ENCODE measurements around the gene GPHB5.
"Not testable (repeated sequence)": the region's sequence is repeated elsewhere in the genome, so short reads cannot be mapped to it uniquely, and the experiment has no call there.

The GPHB5 gene, protein sequence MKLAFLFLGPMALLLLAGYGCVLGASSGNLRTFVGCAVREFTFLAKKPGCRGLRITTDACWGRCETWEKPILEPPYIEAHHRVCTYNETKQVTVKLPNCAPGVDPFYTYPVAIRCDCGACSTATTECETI

DNA sequence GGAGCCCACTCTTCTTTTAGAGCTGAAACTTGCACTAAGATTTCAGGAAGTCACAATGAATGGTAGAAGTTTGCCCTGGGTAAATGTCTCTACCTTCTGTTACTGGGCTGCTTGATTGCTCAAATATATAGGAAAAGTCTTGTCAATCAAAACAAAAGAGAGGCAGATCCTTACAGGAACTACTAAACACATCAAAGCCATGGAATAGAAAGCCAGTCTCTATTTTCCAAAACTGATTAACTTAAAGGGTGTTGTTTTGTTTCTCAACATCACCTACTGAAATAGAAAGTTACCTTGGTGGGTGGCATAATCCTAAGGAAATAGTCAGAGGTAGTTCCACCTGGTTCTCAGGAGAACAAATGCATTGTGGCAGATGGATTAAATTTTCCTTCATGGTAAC, at the start of gene GPHB5:
GPHB5 (minus strand) TSS at position 101 of the 400 bp plus-strand sequence. CDS start 1,086 bp downstream, outside the sequence.
- no peak for DNase-seq

DNA sequence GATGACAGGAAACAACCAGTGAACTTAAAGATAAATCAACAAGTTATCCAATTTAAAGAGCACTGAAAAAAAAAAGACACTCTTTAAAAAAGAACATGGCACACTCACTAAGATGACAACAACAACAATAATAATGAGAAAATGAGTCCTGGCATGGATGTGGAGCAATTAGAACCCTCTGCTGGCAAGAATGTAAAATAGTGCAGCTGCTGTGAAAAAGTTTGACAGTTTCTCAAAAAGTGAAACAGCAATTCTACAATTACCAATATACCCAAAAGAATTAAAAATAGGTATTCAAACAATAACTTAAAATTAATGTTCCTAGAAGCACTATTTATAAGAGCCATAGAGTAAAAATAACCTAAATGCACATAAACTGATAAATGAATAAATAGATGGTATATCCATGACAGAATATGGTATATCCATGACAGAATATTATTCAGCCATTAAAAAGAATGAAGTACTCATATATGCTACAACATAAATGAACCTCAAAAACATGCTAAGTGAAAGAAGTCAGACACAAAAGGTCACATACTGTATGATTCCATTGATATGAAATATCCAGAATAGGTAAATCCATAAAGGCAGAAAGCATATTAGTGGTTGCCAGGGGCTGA, 49.1 kb upstream of the GPHB5 start:
- no peak for DNase-seq

DNA sequence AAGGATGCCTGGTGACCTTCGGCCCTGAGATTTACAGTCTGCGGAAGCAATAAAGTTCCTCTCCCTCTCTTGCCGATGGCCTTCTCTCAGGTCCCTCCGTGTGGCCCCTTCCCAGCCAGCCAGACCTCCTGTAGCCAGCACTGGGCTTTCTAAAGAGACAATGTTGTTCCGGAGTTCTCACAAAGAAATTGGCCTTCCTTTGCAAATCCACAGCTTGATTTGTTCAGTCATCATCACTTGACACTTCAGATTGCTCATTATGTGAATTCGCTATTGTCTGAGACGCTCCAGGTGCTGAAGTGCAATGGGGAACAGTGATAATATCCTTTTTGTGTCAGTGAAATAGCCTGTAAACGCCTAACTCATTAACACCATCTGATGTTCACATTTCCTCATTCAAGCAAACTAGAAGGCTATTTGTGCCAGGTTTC, 43.7 kb upstream of the GPHB5 start:
- DNase-seq, result no peak

DNA sequence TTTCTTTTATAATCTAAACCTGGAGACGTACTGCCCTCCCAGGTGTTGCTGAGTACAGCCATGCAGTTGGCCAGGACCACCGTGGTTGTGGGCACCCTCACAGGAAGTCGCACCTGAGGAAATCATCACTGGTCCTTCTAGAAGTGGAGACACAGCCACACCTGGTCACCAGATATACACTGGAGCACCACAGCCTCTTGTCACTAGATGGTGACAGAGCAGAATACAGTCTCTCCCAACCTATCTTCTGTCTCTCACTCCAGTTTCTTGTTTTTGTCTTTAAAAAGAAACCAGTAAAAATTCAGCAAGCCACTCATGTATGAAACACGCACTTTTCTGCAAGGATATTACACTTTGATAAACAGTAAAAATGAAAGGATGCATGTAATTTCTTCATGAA, 43.1 kb upstream of the GPHB5 start:
- DNase-seq, result no peak

DNA sequence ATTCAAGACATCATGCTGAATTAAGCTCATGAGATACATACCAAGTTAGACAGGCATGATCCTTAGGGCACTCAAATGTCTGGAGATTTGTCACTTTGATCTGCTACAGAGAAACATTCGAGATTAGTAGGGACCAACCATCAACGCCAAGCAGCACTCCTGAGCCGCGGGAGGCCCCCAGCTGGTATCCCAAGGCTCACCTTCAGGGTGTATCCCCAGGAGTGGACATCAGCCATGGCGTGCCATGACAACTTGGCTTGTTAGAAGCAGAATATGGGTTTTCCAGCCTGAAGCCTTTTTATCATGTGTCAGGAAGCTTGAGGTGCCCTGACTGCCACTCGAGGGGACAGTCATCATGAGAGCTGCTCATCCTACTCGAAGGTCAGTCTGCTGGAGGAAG, 39.1 kb upstream of the GPHB5 start:
- no peak for DNase-seq

DNA sequence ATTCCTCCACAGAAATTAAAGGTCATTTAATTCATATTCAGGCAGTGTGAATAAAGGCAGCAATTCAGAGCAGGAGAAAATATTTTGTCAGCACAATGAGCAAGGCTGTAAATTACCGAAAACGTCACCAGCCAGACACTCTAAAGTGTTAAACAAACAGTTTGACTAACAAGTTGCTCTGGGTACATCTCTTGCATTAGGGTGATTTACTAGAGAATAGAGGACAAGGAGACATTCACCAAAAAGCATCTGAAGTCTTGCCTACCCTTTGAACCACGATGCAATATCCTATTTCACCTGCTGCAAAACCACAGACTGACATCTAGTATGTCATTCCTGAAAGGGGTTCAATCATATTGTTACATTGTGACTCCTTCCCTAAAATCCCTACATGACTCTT, 27.1 kb upstream of the GPHB5 start:
- DNase-seq, result no peak

DNA sequence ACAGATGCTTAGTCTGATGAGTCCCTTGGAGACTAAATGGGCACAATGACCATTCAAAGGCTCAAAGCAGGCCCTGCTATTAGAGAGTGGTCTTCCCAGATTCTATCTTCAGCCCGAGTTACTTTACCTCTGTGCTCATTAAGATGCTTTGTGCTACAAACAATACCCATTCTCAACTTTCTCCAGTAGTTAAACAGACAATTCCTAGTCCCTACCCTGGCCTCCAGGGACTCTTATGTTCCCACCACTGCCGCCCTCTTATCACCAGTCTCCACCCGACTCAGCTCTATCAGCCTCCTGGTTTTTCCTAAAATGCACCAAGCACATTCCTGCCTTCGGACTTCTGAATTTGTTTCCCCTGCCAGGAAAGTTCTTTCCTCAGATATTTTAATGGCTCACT, 25.6 kb upstream of the GPHB5 start:
- no peak for DNase-seq

DNA sequence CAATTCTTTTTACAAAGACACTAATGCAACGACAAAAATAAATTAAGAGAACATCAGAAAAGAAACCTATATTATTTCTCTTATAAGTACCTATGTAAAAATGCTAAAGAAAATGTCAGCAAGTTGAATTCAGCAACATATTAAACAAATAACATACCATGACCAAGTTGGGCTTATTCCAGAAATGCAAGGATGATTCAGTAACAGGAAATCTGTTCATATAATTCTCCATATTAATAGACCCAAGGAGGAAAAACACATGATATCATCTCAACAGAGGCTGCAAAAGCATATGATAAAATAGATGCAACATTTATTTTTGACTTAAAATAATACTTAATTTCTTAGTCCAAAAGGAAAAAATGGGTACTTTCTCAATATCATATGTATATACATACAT, 25.1 kb upstream of the GPHB5 start:
- DNase-seq, result no peak

DNA sequence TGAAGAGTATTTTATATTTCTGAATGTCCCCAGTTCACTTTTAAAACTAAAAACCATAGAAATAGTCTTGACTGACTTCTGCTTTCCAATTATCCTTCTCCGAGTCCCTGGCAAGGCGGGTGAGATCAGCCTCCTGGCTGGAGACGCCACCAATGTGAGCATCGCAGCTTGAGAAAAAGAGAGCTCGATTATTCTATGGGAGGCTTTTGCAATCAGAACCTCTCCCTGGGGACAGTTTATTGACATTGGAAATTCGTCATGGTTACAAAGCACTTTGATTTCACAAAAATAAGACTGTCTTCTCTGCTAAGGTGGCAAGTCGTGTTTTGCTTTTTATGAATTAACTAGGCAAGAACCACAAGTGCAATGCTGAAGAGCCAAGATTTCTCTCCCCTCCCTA, 23.6 kb upstream of the GPHB5 start:
- no peak for DNase-seq

DNA sequence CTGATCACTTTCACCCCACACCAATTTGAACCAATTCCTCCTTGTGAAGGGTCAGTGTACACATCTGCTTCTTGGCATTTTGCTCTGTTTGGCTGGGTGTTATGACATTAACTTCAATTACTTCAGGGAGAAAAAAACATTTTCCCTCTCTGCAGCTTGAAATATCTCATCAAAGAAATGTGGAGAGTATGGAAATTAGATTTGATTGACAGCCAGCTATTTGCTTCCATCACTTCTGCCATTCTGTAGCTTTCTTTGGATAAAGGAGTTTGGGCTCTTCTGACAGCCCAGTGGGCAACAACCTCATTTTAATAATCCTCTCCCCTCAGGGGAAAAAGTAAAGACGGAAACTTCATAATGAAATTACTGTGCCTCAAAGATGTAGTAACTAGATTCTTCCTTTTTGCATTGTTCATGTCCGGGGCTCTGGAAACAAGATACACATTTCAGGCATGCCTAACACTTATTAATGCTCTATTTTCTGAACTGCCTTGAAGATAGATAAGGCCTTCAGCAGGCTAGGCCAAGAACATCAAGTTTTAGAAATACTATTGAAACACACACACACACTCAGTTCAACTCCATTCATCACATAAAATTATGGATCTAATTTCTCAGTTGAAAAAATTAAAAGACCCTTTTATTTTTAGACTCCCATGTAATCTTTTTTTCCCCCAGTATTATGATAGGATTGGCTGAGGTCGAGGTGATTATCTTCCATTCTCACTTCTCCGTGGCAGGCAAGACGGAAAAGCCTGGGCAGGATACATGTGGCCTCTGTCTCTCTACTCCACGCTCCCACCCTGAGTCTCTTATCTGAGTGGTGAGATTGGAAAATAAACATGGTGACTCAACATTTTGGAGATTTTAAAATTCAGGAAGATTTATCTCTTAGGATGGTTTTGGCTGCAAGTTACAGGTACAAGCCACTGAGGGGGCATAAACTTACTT, 10.3 kb upstream of the GPHB5 start:
- DNase-seq, result no peak

DNA sequence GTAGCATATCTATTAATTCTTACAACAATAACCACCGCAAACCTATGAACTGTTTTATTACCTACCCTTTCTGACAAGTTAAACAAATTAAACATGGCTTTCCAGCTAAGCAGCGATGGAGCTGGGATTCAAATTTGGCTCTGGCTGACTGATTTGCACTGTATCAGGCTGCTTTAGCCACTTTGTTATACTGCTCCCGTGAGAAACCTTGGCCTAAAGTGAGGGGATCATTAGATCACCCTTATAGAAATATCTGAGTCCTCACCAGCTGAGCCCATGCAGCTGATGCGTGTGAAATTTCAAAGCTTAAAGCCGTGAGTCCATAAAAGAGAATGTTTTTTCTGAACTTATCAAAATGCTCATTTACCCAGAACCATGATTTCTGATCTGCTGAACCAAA, 8.1 kb upstream of the GPHB5 start:
- DNase-seq, result no peak

DNA sequence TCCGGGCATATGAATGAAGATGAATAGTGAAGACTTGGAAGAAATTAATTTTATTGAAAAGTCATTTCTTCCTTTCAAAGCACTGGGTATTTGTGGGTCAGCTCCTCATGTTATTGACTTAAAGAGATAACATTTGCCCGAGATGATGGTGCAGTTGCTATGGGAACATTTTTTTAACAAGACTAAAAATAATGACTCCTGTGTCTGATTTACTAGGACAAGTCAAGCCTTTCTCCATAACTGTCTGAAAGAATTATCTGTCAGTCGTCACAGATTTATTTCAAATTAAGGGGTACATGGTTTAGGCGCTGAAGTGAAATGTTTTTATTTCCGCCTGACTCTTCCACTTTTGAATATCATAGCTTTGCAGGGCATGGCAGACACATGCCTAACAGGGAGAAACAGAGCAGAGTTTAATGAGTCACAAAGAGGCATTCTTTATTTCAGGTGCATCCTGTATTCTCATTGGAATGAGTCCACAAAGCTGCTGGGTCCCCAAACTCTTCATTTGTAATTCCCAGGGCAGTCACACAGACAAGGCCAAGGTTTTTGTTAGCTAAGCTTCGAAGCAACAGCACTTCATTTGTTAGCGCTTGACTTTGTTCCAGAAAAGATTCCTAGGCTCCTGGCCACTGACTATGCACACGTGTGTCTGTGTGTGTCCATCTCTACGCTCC, 4.3 kb upstream of the GPHB5 start:
- DNase-seq, result no peak

DNA sequence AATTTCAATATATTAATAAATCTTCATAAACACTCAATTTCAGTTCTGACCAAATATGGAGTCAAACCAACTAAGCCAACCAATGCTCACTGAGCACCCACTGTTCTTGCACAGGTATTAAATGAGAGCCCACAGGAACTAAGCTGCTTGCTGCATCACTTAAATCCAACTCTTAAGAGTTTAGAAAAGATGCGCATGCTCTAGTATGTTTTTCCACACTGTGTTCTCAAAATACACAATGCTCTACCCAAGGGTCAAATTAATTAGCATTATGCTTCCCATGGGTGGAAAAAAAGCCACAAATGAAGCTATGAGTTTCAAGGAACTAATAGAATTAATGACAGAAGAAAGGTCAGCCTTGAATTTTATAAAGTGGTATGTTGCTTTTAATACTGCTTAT, 3.7 kb upstream of the GPHB5 start:
- DNase-seq, result no peak

DNA sequence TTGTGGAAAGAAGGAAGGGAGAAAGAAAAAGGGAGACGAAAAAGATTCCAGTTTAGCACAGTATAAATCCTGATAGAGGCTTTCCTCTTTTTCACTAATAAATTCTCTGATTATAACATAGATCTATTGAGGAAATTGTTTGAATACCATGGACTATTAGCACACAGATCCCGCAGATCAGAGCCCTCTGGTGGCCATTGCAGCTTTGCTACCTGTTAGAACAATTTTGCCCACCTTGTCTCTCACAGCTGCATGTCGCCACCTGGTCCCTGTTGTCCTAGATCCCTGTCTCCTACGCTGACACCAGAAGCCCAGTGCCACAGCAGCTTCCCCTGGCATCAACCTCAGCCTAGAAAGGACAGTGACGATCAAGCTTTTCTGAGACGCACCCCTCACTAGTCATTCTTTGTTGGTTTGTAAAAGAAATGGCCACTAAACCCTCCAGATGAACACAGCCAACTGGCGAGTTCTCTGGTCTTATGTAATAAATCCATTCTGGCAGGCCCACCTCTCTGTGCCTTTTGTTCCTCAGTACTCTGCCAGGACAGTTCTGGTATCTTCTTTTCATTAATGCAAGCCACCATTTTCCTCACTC, 9.9 kb downstream of the GPHB5 start:
- no peak for DNase-seq

DNA sequence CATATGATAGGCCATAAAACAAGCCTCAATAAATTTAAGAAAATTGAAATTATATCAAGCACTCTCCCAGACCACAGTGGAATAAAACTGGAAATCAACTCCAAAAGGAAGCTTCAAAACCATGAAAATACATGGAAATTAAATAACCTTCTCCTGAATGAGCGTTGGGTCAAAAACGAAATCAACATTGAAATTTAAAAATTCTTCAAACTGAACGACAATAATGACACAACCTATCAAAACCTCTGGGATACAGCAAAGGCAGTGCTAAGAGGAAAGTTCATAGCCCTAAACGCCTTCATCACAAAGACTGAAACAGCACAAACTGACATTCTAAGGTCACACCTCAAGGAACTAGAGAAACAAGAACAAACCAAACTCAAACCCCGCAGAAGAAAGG, 14.3 kb downstream of the GPHB5 start:
- not testable (repeated sequence) for DNase-seq

DNA sequence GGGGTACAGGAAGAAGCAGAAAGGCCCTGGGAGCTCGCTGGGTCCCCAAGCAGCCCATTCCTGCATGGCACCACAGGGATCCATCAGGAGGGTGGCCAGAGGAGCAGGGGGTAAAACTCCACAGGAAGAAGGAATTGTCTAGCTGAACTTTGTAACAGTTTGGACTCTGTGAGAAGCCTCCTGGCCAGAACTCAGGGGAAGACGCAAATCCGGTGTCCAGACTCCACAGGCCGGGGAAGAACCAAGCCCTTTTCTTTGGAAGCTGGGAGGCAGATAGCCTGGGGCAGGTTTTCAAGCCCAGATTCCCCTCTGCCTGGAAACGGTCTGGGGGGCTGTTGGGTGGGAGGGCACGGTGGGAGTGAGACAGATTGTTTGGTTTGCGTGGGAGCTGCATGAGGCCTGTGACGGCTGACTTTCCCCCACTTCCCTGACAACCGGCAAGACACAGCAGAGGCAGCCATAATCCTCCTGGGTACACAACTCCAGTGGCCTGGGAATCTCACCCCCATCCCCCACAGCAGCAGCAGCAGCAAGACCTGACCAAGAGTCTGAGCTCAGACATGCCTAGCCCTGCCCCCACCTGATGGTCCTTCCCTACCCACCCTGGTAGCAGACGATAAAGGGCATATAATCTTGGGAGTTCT, 16.7 kb downstream of the GPHB5 start:
- no peak for DNase-seq

DNA sequence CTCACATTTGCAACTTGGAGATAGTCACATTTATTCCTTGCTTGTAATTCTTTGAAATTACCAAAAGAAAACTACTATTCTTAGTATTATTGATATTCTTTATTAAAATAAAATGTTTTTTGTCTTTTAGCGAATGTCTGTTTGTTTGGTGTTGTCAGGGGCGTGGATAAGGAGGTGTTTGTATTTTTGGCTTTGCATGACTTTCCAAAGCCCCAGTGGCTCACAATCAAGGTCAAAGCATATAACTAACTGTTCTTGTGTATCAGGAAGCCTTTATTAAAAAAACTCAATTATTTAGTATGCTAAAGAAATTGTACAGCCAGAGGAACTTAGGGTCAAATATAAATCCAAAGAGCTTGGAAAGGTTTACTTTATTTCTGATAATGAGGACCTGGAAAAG, 17.9 kb downstream of the GPHB5 start:
- no peak for DNase-seq

DNA sequence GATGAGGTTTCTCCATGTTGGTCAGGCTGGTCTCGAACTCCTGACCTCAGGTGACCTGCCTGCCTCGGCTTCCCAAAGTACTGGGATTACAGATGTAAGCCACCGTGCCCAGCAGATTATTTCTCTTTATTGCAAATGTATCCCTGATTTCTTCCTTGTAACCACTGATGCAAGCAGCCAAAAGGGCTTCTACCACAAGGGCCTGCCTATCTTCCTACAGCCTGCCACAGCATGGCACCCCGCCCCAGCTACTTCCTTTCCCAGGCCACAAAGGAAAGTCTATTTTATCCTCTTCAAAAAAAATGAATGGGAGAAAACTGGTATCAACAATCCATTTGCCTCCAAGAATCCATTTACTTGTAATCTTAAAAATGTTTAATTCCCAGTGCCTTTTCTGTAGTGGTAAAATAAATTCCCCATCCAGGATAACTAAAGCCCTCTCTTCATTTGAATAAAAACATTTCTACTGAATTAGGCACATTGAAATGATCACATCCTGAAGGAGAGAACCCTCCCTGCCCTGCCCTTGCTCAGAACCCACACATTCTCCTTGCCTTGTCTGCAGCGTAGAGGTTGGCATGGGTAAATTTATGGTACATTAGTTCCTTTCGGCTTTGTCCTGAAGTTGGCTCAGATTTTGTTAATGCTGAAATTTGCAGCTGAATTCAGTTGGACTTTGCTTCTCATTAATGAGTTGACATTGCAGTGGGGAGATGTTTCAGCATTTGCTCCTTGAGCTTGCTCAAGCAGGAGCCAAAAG, 19.2 kb downstream of the GPHB5 start:
- no peak for DNase-seq

DNA sequence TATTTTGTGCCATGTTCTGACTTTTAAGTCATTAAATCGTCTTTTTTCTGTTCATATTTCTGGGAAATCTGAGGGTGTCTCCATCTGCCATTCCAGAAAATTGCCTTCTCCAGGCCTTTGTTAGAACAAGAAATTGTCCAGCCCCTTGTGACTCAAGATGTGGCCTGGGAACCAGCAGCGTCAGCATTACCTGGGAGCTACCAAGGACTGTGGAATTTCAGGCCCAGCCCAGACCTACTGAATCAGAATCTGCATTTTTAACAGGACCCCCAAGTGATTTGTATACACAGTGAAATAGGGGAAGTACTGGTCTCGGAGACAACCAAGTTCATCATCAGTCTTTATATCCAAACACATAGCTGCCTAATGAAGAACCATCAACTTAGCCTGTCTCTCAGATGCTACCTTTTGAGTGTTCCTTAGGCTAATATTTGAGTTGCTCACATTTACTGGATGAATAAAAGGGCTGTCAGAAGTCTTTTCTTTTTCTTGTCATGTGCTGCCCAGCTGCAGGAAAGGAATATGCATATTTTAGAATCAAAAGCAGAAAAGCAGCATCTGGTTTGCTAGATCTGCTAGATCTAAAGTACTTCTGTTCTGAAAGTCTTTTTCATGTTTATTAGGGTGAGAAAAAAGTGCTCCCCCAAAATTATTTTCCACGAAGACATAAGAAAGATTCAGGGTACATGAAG, 21.2 kb downstream of the GPHB5 start:
- no peak for DNase-seq

DNA sequence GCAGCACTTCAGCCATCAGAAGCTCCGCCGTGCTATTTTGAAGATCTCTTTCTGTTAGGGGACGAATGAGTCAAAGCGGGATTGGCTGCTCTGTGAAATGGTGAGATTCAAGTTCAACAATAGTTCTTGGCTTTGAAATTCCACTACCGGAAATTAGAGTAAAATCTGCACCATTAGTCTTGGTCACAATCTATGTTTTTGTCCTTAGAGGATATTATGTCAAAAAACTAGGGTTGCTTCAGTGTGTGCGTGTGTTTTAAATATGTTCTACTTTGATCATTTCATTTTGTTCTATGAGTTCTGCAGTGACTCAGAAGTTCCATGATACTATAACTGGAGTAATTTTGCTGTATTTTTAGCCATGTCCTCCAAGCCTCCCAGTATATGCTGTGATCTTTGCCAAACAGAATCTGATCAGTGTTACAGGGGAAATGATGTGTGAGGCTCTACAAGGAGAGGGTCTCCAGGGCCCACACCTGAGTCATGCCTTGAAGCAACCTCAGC, 22.6 kb downstream of the GPHB5 start:
- DNase-seq, result no peak

DNA sequence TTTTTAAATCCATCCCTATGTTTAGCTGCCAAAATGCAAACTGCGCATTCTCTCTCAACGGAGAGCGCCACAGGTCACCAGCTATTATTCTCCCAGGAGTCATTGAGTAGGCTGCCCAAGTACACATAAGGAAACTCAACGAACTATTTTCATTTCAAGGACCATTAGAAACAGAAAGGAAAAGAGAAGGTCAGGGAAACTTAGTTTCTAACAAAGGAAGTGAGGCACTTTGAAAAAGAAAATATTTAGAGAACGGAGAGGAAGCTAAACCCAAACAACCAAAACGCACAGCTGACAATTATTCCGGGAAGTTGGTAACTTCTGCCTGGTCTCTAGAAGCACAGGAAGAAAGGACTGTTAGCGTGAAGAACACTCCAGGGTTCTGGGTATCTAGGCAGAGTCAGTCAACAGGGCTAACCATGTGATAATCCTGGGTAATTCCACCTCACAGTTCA, 23.5 kb downstream of the GPHB5 start:
- no peak for DNase-seq

All from activated CD4-positive, CD25-positive, alpha-beta regulatory T cell (primary cell).